Measurements from ENCODE around the gene MT1X. TPM values are rescaled to one million over a fixed set of nuclear protein-coding genes. Genes with fewer than 3 reads are reported as not detected.

MT1X gene
- total RNA-seq, 1 experiment from 2014 or later: 18.9 TPM

DNA sequence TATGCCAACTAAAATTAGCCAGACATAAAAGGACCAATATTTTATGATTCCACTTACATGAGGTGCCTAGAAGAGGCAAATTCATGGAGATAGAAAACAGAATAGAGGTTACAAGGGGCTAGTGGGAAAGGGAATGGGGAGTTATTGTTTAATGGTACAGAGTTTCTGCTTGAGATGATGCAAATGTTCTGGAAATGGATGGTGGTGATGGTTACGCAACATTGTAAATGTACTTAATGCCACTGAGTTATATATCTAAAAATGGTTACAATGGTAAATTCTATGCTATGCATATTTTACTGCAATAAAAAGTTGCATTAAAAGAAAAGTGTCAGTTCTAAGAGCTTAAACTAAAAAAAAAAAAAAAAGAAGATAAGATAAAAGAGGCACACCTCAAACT, 17.9 kb downstream of the MT1X start:
- no TSS peak for BruUV-seq (replicated peaks)
- peaks cover 13% of the 10 kb centered on the region for H3K4me1 ChIP-seq (replicated peaks; ENCODE audit: insufficient read depth)
- CTCF ChIA-PET: interaction anchor here (0.6 to 2.7 kb wide), 3 partner anchors 59 to 123 kb away, joined by 4 to 27 read pairs (median 11); no protein-coding TSS in a partner anchor
- H3K9me2 ChIP-seq (ENCODE audit: insufficient read depth): no peaks in the 10 kb centered on the region
- no peak overlapping the region for H3K4me3 ChIP-seq
- DNase-seq: no peak
- H3K4me2 ChIP-seq: no peak overlapping the region
- POLR2A ChIA-PET (ENCODE audit: unreplicated experiment): interaction anchor here (0.6 kb wide), 1 partner anchor 96 kb away, joined by 11 read pairs; no protein-coding TSS in a partner anchor
- peaks cover 8% of the 10 kb centered on the region; the same call in 1 of the 2 replicates for H3F3A ChIP-seq (ENCODE audit: insufficient read depth, low read depth)
- no peaks in the 10 kb centered on the region for H4K20me1 ChIP-seq (ENCODE audit: insufficient read depth)
- H3K79me2 ChIP-seq (ENCODE audit: low read depth): no peaks in the 10 kb centered on the region
- no peaks in the 10 kb centered on the region for H3K36me3 ChIP-seq (ENCODE audit: low read depth)
- no peak overlapping the region for H3K27ac ChIP-seq
- no peaks in the 10 kb centered on the region for H3K27me3 ChIP-seq (ENCODE audit: insufficient read depth, low read depth)
- no peaks in the 10 kb centered on the region for H3K9me3 ChIP-seq (ENCODE audit: insufficient read depth, low read depth)
- TF ChIP-seq EZH2 (IDR thresholded peaks at IDR 0.05; ENCODE audit: low read depth): no peak
- TF ChIP-seq, protein P1, sequence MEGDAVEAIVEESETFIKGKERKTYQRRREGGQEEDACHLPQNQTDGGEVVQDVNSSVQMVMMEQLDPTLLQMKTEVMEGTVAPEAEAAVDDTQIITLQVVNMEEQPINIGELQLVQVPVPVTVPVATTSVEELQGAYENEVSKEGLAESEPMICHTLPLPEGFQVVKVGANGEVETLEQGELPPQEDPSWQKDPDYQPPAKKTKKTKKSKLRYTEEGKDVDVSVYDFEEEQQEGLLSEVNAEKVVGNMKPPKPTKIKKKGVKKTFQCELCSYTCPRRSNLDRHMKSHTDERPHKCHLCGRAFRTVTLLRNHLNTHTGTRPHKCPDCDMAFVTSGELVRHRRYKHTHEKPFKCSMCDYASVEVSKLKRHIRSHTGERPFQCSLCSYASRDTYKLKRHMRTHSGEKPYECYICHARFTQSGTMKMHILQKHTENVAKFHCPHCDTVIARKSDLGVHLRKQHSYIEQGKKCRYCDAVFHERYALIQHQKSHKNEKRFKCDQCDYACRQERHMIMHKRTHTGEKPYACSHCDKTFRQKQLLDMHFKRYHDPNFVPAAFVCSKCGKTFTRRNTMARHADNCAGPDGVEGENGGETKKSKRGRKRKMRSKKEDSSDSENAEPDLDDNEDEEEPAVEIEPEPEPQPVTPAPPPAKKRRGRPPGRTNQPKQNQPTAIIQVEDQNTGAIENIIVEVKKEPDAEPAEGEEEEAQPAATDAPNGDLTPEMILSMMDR (conservative IDR thresholded peaks at IDR 0.05): no peak
- intact Hi-C loops (cut with micrococcal nuclease; ENCODE audit: unreplicated experiment): loop anchor here (10.0 kb wide), 3 partner anchors 345 to 985 kb away; no protein-coding TSS in a partner anchor
- H2AFZ ChIP-seq: no peak overlapping the region

DNA sequence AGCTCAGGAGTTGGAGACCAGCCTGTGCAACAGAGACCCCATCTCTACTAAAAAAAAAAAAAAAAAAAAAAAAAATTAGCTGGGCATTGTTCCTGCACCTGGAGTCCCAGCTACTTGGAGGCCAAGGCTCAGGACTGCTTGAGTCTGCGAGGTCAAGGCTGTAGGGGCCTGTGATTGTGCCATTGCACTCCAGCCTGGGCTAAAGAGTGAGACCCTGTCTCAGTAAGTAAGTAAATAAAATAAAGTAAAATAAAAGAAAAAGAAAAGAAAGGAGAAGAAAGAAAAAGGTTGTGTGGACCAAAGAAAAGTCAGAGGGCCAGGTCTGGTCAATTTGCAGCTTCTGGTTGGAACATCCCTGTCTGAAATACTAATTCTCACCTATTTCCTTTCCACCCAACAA, 18.4 kb downstream of the MT1X start:
- no peak for DNase-seq
- H3F3A ChIP-seq (ENCODE audit: insufficient read depth, low read depth): peaks cover 8% of the 10 kb centered on the region; the same call in 1 of the 2 replicates
- intact Hi-C loops (cut with micrococcal nuclease; ENCODE audit: unreplicated experiment): loop anchor here (10.0 kb wide), 3 partner anchors 346 to 986 kb away; no protein-coding TSS in a partner anchor
- H3K79me2 ChIP-seq (ENCODE audit: low read depth): no peaks in the 10 kb centered on the region
- H3K9me3 ChIP-seq (ENCODE audit: insufficient read depth, low read depth): no peaks in the 10 kb centered on the region
- no peaks in the 10 kb centered on the region for H3K27me3 ChIP-seq (ENCODE audit: insufficient read depth, low read depth)
- peaks cover 13% of the 10 kb centered on the region for H3K4me1 ChIP-seq (replicated peaks; ENCODE audit: insufficient read depth)
- no peaks in the 10 kb centered on the region for H4K20me1 ChIP-seq (ENCODE audit: insufficient read depth)
- H2AFZ ChIP-seq: no peak overlapping the region
- TF ChIP-seq, protein P1 (conservative IDR thresholded peaks at IDR 0.05): no peak
- TF ChIP-seq EZH2 (IDR thresholded peaks at IDR 0.05; ENCODE audit: low read depth): no peak
- ChIA-PET POLR2A (ENCODE audit: unreplicated experiment) (no interaction called here), CTCF (interaction anchor here (0.6 to 2.7 kb wide), 5 partner anchors 22 to 124 kb away, joined by 4 to 27 read pairs (median 11); no protein-coding TSS in a partner anchor)
- no peak overlapping the region for H3K4me3 ChIP-seq
- no peak overlapping the region for H3K27ac ChIP-seq
- H3K36me3 ChIP-seq (ENCODE audit: low read depth): no peaks in the 10 kb centered on the region
- no TSS peak for BruUV-seq (replicated peaks)
- H3K9me2 ChIP-seq (ENCODE audit: insufficient read depth): no peaks in the 10 kb centered on the region
- no peak overlapping the region for H3K4me2 ChIP-seq

DNA sequence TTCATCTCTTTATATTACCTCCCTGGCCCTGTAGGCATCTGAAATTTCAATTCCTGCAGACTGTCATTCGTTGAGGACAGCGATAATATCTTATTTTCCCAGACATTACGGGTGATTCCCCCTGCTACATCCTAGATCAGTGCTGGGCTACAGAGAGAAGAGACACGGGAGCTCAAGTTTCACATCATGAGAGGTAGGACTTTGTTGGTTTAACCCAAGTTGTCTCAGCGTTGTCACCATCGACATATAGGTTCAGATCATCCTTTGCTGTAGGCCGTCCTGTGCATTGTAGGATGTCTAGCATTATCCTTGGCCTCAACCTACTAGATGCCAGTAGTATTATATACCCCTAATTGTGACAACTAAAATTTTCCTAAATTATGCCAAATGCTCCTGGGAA, 19.3 kb downstream of the MT1X start:
- H3K27ac ChIP-seq: no peak overlapping the region
- H2AFZ ChIP-seq: no peak overlapping the region

More for the DNA sequence above, 19.3 kb downstream of the MT1X start:
- Histone ChIP-seq H3K9me3 (ENCODE audit: insufficient read depth, low read depth) (no peaks in the 10 kb centered on the region), H3K27me3 (ENCODE audit: insufficient read depth, low read depth) (no peaks in the 10 kb centered on the region), H3K4me1 (replicated peaks; ENCODE audit: insufficient read depth) (peaks cover 13% of the 10 kb centered on the region), H3K9me2 (ENCODE audit: insufficient read depth) (no peaks in the 10 kb centered on the region), H3F3A (ENCODE audit: insufficient read depth, low read depth) (0 out of 2 replicates have a peak, but pooled peaks cover 8% of the 10 kb centered on the region), H3K4me3 (no peak overlapping the region), H3K4me2 (no peak overlapping the region; the same call in 1 of the 2 replicates), H3K79me2 (ENCODE audit: low read depth) (no peaks in the 10 kb centered on the region), H3K36me3 (ENCODE audit: low read depth) (no peaks in the 10 kb centered on the region), H4K20me1 (ENCODE audit: insufficient read depth) (no peaks in the 10 kb centered on the region)
- ChIA-PET CTCF (interaction anchor here (0.6 to 2.7 kb wide), 11 partner anchors 58 to 872 kb away, joined by 3 to 27 read pairs (median 8); no protein-coding TSS in a partner anchor), POLR2A (ENCODE audit: unreplicated experiment) (interaction anchor here (0.5 to 0.7 kb wide), 4 partner anchors 10 to 1231 kb away, joined by 3 to 11 read pairs (median 4); no protein-coding TSS in a partner anchor)
- intact Hi-C loops (cut with micrococcal nuclease; ENCODE audit: unreplicated experiment): loop anchor here (10.0 kb wide), 3 partner anchors 347 to 987 kb away; no protein-coding TSS in a partner anchor
- DNase-seq: no peak
- no peak for TF ChIP-seq EZH2 (IDR thresholded peaks at IDR 0.05; ENCODE audit: low read depth)
- TF ChIP-seq, protein P1 (conservative IDR thresholded peaks at IDR 0.05): no peak
- BruUV-seq (replicated peaks): no TSS peak
